ENCODE measurements around the gene AURKA. TPM values are rescaled to one million over a fixed set of nuclear protein-coding genes. Genes with fewer than 3 reads are reported as not detected.
A peak's percentile ranks its signal among the peaks of the same experiment; 100 is the strongest.

AURKA gene
- total RNA-seq, 2 experiments from 2014 or later: 103 to 114 TPM

DNA sequence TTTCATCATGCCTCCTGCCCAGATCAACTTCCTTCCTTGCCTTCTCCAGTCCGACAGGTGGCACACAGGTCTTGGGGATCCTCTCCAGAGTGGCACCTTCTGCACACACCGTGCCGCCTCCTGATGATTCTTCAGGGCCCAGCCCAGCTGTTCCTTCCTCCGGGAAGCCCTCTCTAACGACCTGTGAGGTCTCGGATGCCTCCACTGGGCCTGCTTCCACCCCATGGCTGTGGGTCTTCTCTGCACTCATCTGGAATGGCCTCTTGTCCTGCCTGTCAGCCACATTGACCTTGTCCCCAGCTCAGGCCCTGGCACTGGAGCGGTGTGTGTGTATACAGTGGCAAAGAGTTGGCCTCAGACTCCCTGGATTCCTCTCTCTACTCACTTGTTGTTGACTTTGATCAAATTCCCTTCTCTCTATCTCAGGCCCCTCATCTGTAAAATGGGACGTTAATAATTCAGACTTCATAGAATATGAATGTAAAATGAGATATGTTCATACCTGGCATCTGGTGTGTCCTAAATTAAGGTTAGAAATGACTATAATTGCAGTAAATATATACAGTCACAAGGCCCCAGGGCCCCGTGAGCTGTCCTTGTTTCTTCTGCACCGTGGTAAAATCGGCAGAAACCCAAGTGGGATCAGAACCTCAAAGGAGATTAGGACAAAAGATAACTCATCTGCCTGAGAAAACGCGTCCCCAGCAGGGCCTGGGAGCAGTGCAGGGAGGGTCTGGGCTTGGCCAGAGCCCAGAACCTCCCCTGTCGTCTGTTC lies 31.7 kb downstream of the AURKA start:
- H3K4me1 Mint-ChIP-seq: peaks cover 17% of the 10 kb centered on the region
- no peaks in the 10 kb centered on the region for H3K9me3 Mint-ChIP-seq (ENCODE audit: low read depth)
- H3K36me3 Mint-ChIP-seq (ENCODE audit: low read depth): peaks cover 1% of the 10 kb centered on the region
- POLR2A ChIA-PET: interaction anchor here (0.6 kb wide), 1 partner anchor 14 kb away, joined by 7 read pairs; no protein-coding TSS in a partner anchor
- peak overlapping the region; percentile 23 for H3K27ac Mint-ChIP-seq
- DNase-seq (no peak), ATAC-seq (no peak)
- H3K4me3 Mint-ChIP-seq: peak overlapping the region; percentile 82
- CTCF ChIA-PET: interaction anchor here (1.2 to 2.1 kb wide), 2 partner anchors 8 to 14 kb away, joined by 3 to 6 read pairs; no protein-coding TSS in a partner anchor
- no peaks in the 10 kb centered on the region for H3K27me3 Mint-ChIP-seq
- intact Hi-C loops (cut with DNase I, micrococcal nuclease): no loop called here

DNA sequence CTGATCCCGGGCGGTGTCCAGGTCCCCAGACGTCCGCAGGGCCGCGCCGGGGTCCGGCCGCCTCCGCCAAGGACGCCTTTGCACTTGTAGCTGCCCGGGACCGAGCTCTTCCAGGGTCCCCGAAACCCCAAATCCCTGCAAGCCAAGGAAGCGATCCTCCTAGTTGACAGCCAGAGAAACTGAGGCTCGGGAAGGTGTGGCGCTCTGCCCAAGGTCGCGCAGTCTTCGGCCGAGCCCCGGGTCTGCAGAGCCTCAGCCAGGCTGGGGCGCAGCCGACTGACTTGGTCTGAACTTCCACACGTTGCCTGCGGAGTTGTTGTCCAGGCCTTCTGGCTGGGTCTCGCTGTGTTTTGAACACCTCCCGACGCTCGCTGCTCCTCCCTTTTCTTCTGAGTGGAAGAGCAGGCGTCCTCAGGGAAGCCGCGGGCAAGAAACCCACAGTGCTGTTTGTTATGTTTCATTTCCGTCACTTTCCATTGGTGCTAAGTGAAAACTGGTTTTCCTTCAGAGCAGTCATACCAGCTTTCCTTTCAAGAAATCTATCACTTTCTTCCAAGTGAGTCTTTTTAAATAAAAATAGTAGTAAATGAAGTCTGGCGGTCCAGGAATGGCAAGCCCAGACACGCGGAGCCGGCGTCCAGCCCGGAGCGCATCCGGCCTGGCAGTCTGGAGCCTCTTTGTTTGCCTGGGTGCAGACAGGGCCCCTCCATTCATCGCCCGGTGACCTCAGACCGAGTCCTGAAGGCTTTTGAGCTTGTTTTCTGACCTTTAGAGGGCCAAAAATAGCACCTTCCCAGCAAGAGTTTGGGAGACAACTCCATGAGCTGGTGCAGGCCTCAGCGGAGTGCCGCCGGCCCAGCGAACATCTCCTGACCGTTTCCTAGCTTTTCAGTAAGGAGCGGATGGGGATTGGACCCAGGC lies 32.5 kb downstream of the AURKA start:
- Mint-ChIP-seq H3K4me3 (peak overlapping the region; percentile 82), H3K27me3 (no peaks in the 10 kb centered on the region), H3K4me1 (peaks cover 17% of the 10 kb centered on the region), H3K36me3 (ENCODE audit: low read depth) (no peaks in the 10 kb centered on the region), H3K9me3 (ENCODE audit: low read depth) (no peaks in the 10 kb centered on the region), H3K27ac (peak overlapping the region; percentile 58)
- intact Hi-C loops (cut with DNase I, micrococcal nuclease): loop anchor here in 1 of 2 experiments (2.0 kb wide), 1 partner anchor 55 kb away; no protein-coding TSS in a partner anchor
- DNase-seq (peak; percentile 48), ATAC-seq (peak; percentile 34)
- ChIA-PET CTCF (interaction anchor here (0.5 to 2.1 kb wide), 5 partner anchors 9 to 196 kb away, joined by 3 to 6 read pairs (median 3); partner anchors contain the start of gene AURKA), POLR2A (interaction anchor here (0.8 to 1.3 kb wide), 4 partner anchors 11 to 109 kb away, joined by 3 to 5 read pairs (median 4); partner anchors contain the start of genes AURKA, CSTF1 and RTF2)

DNA sequence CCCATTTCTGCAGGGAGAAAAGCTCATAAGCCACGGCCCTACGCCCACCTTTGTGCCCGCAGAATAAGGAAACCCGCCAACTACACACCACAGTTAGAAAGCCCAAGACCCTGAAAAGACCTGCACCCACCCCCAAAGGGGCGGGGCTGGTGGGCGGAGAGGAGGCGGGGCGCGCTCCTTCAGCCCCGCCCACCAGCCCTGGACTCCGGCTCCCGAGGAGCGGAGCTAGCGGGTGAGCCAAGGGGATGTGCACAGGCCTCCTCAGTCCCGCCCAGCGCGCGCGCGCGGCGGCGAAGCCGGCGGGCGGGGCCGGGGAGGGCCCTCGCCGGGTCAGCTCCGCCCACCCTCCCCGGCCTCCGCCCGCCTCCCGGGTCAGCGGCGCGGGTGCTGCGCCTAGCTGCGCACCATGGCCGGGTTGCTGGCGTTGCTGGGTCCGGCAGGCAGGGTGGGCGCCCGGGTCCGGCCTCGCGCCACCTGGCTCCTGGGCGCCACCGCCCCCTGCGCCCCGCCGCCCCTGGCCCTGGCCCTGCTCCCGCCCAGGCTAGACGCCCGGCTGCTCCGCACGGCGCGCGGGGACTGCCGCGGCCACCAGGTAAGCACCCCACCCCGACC lies 33.3 kb downstream of the AURKA start, which contains the start of gene FAM210B:
Gene FAM210B, plus strand, starts transcription at position 375 of the 612 bp plus-strand sequence. Its CDS starts 32 bp downstream, at position 407.
- Mint-ChIP-seq H3K9me3 (ENCODE audit: low read depth) (no peaks in the 10 kb centered on the region), H3K27ac (peak within 1 kb of the TSS; percentile 58), H3K36me3 (ENCODE audit: low read depth) (no peaks in the 10 kb centered on the region), H3K4me3 (peak within 1 kb of the TSS; percentile 82), H3K4me1 (peaks cover 17% of the 10 kb centered on the region), H3K27me3 (no peaks in the 10 kb centered on the region)
- ChIA-PET CTCF (interaction anchor here (0.5 to 2.1 kb wide), 5 partner anchors 8 to 196 kb away, joined by 3 to 6 read pairs (median 3); partner anchors contain the start of gene AURKA), POLR2A (interaction anchor here (0.8 to 1.3 kb wide), 4 partner anchors 10 to 110 kb away, joined by 3 to 5 read pairs (median 4); partner anchors contain the start of genes AURKA, CSTF1 and RTF2)
- ATAC-seq (peak; percentile 100), DNase-seq (peak; percentile 90)
- intact Hi-C loops (cut with DNase I, micrococcal nuclease): loop anchor here in 1 of 2 experiments (1.0 to 2.0 kb wide), 3 partner anchors 34 to 110 kb away; partner anchors contain the start of genes AURKA, CSTF1 and RTF2

DNA sequence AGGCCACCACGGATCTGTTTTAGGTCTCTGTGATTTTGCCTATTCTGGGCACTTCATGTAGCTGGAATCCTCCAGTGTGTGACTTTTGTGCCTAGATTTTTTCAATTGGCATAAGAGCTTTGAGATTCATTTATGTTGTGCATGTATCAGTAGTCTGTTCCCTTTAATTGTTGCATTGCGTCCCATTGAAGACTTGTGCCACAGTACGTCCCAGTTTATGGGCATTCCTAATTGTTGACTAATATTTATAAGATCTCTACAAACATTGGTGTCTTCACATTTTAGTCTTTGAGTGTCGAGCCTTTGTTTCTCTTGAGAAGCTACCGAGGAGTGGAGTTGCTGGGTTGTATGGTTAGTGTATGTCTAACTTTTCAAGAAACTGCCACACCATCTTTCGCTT lies 33.9 kb downstream of the AURKA start:
- Mint-ChIP-seq H3K4me1 (peaks cover 17% of the 10 kb centered on the region), H3K4me3 (peak overlapping the region; percentile 64), H3K27me3 (no peaks in the 10 kb centered on the region), H3K27ac (no peak overlapping the region), H3K9me3 (ENCODE audit: low read depth) (no peaks in the 10 kb centered on the region), H3K36me3 (ENCODE audit: low read depth) (no peaks in the 10 kb centered on the region)
- POLR2A ChIA-PET: no interaction called here
- DNase-seq (no peak), ATAC-seq (no peak)
- CTCF ChIA-PET: interaction anchor here (0.8 to 1.4 kb wide), 4 partner anchors 8 to 34 kb away, joined by 3 to 5 read pairs (median 4); partner anchors contain the start of gene AURKA
- intact Hi-C loops (cut with DNase I, micrococcal nuclease): loop anchor here in 1 of 2 experiments (1.0 to 2.0 kb wide), 3 partner anchors 34 to 110 kb away; partner anchors contain the start of genes AURKA, CSTF1 and RTF2

DNA sequence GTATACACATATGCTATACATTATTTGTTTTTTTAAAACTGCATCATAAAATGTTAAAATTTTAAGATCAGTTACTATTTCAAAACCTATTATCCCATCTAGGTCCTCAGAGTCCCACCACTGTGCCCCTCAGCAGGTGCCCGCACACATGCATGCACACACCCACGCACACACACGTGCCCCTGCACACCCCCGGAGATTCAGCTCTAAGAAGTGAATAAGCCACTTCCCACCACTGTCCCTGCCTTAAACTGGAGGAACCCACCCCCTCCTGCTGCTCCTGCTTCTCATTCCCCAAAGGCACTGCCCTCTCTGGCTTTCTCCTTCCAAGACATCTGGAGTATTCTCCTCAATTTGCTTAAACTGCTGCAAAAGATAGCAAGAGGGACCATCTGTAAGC lies 38.7 kb downstream of the AURKA start:
- ATAC-seq: no peak
- H3K9me3 Mint-ChIP-seq (ENCODE audit: low read depth): no peaks in the 10 kb centered on the region
- ChIA-PET CTCF (interaction anchor here (1.5 kb wide), 1 partner anchor 9 kb away, joined by 3 read pairs; no protein-coding TSS in a partner anchor), POLR2A (no interaction called here)
- no peak overlapping the region for H3K27ac Mint-ChIP-seq
- no peak overlapping the region for H3K4me3 Mint-ChIP-seq
- no peak for DNase-seq
- peaks cover 3% of the 10 kb centered on the region for H3K4me1 Mint-ChIP-seq
- no peaks in the 10 kb centered on the region for H3K36me3 Mint-ChIP-seq (ENCODE audit: low read depth)
- H3K27me3 Mint-ChIP-seq: peaks cover 7% of the 10 kb centered on the region
- intact Hi-C loops (cut with DNase I, micrococcal nuclease): no loop called here

DNA sequence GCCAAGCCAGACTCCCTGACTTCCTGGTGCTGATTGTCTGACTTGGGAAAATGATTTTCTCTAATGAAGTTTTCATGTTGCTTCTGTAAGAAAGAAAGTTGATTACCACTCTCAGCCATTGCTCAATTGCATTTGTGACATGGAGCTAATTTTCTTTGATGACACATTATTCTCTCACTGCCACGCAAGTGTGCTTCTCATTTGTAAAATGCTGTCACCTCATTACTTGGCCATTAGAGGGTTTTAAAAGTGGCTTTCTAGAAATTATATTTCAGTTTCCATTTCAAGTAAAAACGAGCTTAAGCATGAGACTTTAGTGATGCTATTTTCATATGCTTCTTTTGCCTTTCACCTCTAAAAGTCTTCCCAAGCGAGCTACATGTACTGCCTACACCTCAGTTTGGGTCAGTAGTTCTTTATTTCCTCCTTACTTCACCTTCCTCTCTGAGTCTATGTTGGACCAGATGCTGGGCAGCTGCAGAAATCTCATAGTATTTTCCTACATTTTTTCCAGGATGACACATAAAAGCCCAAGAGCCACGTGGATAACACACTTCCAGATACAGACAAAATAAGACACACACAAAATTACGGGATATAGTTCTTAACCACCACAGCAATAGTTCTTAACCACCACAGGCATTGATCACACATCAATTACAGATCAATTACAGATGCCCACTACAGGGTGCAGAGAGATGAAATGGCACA lies 39.5 kb downstream of the AURKA start:
- POLR2A ChIA-PET: no interaction called here
- DNase-seq: no peak
- intact Hi-C loops (cut with DNase I, micrococcal nuclease): no loop called here
- CTCF ChIA-PET: interaction anchor here (1.5 kb wide), 1 partner anchor 8 kb away, joined by 3 read pairs; no protein-coding TSS in a partner anchor
- ATAC-seq: no peak
- Mint-ChIP-seq H3K36me3 (ENCODE audit: low read depth) (no peaks in the 10 kb centered on the region), H3K27ac (no peak overlapping the region), H3K4me3 (no peak overlapping the region), H3K27me3 (peaks cover 10% of the 10 kb centered on the region), H3K4me1 (no peaks in the 10 kb centered on the region), H3K9me3 (ENCODE audit: low read depth) (no peaks in the 10 kb centered on the region)

DNA sequence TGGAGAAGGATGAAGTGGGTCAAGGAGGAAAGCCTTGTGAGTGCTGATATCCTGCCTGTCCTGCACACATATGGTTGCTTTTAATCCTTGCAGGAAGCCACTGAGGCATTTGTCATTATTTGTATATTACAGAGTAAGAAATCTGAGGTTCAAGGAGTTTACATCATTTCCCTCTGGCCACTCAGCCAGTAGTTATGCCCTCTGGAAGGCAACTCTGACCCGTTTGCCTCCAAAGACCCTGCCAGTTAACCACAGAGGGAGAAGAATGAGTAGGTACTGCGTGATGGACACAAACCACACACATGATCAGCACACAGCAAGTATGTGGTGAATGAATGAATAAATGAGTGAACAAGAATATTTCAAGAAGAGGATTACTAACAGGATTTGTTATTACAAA lies 41.2 kb downstream of the AURKA start:
- CTCF ChIA-PET: interaction anchor here (1.0 kb wide), 1 partner anchor 8 kb away, joined by 3 read pairs; the partner anchor contains the start of gene FAM210B
- peaks cover 16% of the 10 kb centered on the region for H3K27me3 Mint-ChIP-seq

DNA sequence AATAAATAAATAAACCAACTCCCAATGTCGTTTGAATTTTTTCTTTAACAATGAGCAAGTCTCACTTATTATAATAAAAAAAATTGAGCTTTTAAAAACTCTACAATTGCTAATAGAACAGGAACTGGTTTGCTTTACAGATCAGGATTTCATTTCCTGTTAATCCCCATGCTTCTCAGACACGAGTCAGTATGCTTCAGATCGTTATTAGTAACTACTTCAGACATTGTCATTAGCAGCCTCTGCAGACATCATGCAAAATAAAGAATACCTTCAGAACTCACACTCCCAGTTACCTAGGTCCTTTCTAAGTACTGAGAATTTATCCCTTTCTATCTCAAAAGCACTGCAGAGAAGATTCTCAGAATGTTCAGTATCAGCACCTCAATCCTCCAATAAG lies 43.3 kb downstream of the AURKA start:
- POLR2A ChIA-PET: interaction anchor here (0.7 kb wide), 1 partner anchor 10 kb away, joined by 5 read pairs; the partner anchor contains the start of gene FAM210B
- Mint-ChIP-seq H3K27ac (no peak overlapping the region), H3K36me3 (ENCODE audit: low read depth) (no peaks in the 10 kb centered on the region), H3K27me3 (peaks cover 29% of the 10 kb centered on the region), H3K9me3 (ENCODE audit: low read depth) (no peaks in the 10 kb centered on the region), H3K4me3 (no peak overlapping the region), H3K4me1 (peaks cover 2% of the 10 kb centered on the region)
- intact Hi-C loops (cut with DNase I, micrococcal nuclease): loop anchor here in 1 of 2 experiments (10.0 kb wide), 1 partner anchor 1704 kb away; no protein-coding TSS in a partner anchor
- CTCF ChIA-PET: interaction anchor here (1.2 kb wide), 1 partner anchor 11 kb away, joined by 3 read pairs; no protein-coding TSS in a partner anchor
- no peak for DNase-seq
- no peak for ATAC-seq

More for the DNA sequence above, 41.2 kb downstream of the AURKA start:
- DNase-seq (no peak), ATAC-seq (no peak)
- Mint-ChIP-seq H3K4me1 (no peaks in the 10 kb centered on the region), H3K4me3 (no peak overlapping the region), H3K36me3 (ENCODE audit: low read depth) (no peaks in the 10 kb centered on the region), H3K9me3 (ENCODE audit: low read depth) (no peaks in the 10 kb centered on the region), H3K27ac (no peak overlapping the region)
- POLR2A ChIA-PET: no interaction called here
- intact Hi-C loops (cut with DNase I, micrococcal nuclease): no loop called here

DNA sequence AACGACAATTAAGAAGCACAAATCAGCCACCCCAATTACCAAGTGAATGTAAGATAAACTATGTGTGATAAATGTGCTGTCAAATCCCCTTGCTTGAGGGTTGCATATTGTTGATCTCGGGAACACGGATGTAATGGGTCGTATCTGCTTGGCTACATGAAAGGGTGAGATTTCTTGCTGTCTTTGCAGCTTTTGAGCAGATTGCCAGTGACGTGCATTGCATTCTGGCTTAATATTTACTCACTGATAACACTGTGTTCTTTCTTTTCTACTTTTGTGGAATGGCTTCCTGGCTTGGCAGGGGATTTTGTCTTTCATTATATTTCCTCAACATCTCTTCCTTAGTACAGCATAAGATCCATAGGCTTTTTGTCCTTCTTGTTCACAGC lies 43.7 kb downstream of the AURKA start:
- Mint-ChIP-seq H3K9me3 (ENCODE audit: low read depth) (no peaks in the 10 kb centered on the region), H3K27me3 (peaks cover 32% of the 10 kb centered on the region), H3K36me3 (ENCODE audit: low read depth) (no peaks in the 10 kb centered on the region), H3K4me3 (no peak overlapping the region), H3K4me1 (peaks cover 2% of the 10 kb centered on the region), H3K27ac (no peak overlapping the region)
- ChIA-PET POLR2A (interaction anchor here (0.7 kb wide), 1 partner anchor 10 kb away, joined by 5 read pairs; the partner anchor contains the start of gene FAM210B), CTCF (interaction anchor here (1.2 kb wide), 1 partner anchor 11 kb away, joined by 3 read pairs; no protein-coding TSS in a partner anchor)
- DNase-seq: no peak
- ATAC-seq: no peak
- intact Hi-C loops (cut with DNase I, micrococcal nuclease): loop anchor here in 1 of 2 experiments (10.0 kb wide), 1 partner anchor 1703 kb away; no protein-coding TSS in a partner anchor

All from activated CD4-positive, alpha-beta T cell treated with anti-CD3 and anti-CD28 coated beads for 36 hours (primary cell).